Colonic mucosa (tissue), 4 donors: Measurements from ENCODE around the gene UNC79. TPM values are rescaled to one million over a fixed set of nuclear protein-coding genes. Genes with fewer than 3 reads are reported as not detected.

Source experiments
- DNase-seq: peaks from one replicate; pipeline ENCODE4 v3.0.0-alpha.2; 2020
- H3K27ac ChIP-seq: fragments of 200-600 bp; one replicate; pipeline ENCODE4 v1.8.0; 2021
- H3K27me3 ChIP-seq: fragments of 200-600 bp; one replicate; pipeline ENCODE4 v1.8.0; 2021
- H3K36me3 ChIP-seq: fragments of 200-600 bp; one replicate; pipeline ENCODE4 v1.8.0; 2021
- H3K4me1 ChIP-seq: fragments of 200-600 bp; one replicate; pipeline ENCODE4 v1.8.0; 2021; ENCODE audit warnings: mild to moderate bottlenecking
- H3K4me3 ChIP-seq: fragments of 200-600 bp; one replicate; pipeline ENCODE4 v1.8.0; 2021
- H3K9ac ChIP-seq, 2 donors: one replicate each; pipeline ENCODE4 v1.7.0; 2013; ENCODE audit warnings: control low read depth in 2 of 2, low read depth in 2 of 2, low read length in 2 of 2
- H3K9me3 ChIP-seq: fragments of 200-600 bp; one replicate; pipeline ENCODE4 v1.8.0; 2021
- intact Hi-C: fragments of 100-400 bp; cut with DNase I; formaldehyde crosslinking; loops from one replicate; pipeline ENCODE4 v1.14.1; 2022
- total RNA-seq, 2 donors: library from RNA; stranded (reverse); fragmentation: NEBNext Ultra II Directional in 1 of 2; extraction: Animal tissue kit (Norgen Biotek cat#: 25700) in 1 of 2; gene quantifications; one replicate each; pipeline ENCODE4 v1.2.1, GENCODE V29; 2021
- TF ChIP-seq, protein P1 (sequence below): fragments of 200-600 bp; IDR thresholded peaks from one replicate; pipeline ENCODE4 v1.8.0; 2022; ENCODE audit warnings: antibody characterized with exemption, mild to moderate bottlenecking
- donor health status: healthy.
- donor health status: DM: no; HTN: no; CAD: no.
- donor health status: DM: no; HTN: no; CAD: no.

Gene UNC79
- total RNA-seq, 2 donors from 2014 or later: 0.17 to 0.21 TPM

DNA sequence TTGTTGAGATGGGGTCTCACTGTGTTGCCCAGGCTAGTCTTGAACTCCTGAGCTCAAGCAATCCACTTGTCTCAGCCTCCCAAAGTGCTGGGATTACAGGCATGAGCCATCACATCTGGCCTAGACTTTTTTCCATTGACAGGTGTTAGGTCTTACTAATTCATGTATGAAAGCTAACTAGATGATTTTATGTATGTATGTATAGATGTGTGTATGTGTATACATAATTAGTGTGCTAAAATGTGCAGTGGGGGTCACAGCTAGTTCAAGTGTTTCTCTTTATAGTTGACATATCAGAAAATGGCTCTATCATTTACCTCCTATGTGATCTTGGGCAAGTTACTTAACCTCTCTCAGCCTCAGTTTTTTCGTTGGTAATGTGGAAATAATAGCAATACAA lies 23.5 kb downstream of the UNC79 start:
- Histone ChIP-seq H3K9me3 (no peaks in the 10 kb centered on the region), H3K27me3 (no peaks in the 10 kb centered on the region), H3K27ac (no peak overlapping the region), H3K4me1 (no peaks in the 10 kb centered on the region), H3K4me3 (no peak overlapping the region), H3K9ac (no peak overlapping the region), H3K36me3 (no peaks in the 10 kb centered on the region)
- intact Hi-C loops: no loop called here
- TF ChIP-seq, protein P1, sequence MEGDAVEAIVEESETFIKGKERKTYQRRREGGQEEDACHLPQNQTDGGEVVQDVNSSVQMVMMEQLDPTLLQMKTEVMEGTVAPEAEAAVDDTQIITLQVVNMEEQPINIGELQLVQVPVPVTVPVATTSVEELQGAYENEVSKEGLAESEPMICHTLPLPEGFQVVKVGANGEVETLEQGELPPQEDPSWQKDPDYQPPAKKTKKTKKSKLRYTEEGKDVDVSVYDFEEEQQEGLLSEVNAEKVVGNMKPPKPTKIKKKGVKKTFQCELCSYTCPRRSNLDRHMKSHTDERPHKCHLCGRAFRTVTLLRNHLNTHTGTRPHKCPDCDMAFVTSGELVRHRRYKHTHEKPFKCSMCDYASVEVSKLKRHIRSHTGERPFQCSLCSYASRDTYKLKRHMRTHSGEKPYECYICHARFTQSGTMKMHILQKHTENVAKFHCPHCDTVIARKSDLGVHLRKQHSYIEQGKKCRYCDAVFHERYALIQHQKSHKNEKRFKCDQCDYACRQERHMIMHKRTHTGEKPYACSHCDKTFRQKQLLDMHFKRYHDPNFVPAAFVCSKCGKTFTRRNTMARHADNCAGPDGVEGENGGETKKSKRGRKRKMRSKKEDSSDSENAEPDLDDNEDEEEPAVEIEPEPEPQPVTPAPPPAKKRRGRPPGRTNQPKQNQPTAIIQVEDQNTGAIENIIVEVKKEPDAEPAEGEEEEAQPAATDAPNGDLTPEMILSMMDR: no peak
- no peak for DNase-seq

DNA sequence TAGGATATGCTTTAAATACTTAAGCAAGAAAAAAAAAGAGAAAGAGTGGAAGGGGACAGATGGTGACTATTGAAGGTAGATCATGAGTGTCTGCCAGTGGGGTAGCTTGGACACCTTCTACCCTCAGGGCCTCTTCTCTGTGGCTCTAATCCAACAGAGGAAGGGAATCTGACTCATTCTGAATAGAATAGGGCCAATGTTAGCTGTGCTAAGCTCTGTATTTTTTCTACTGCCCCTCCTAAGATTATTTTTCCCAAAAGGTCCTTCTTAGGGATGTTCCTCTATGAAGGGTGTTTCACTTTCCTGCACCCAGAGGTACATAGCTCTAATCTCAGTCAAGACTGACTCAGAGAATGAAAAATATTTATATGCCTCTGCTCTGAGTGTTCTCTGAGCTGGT lies 25.6 kb downstream of the UNC79 start:
- no peaks in the 10 kb centered on the region for H3K27me3 ChIP-seq
- intact Hi-C loops: no loop called here
- H3K9me3 ChIP-seq: no peaks in the 10 kb centered on the region
- no peaks in the 10 kb centered on the region for H3K36me3 ChIP-seq
- no peak overlapping the region for H3K27ac ChIP-seq
- no peaks in the 10 kb centered on the region for H3K4me1 ChIP-seq
- TF ChIP-seq, protein P1: no peak
- H3K9ac ChIP-seq: no peak overlapping the region
- DNase-seq: no peak
- H3K4me3 ChIP-seq: no peak overlapping the region

DNA sequence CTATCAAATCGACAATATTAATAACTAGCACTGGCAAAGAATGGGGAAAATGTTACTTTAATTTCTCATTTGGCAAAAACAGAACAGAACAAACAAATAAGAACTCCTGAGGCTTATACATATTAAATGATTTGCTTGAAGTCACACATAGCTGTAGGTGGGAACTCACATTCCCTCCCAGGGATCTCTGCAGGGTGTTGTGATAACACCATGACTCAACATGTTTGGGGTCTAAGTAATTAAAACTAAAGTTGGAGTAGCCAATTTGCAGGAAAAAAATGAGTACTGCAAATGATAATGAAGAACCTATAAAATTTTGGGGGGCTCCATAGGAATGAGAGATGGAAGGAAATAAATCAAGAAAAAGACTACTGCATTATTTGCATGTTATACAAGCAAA lies 27.5 kb downstream of the UNC79 start:
- intact Hi-C loops: no loop called here
- H3K9me3 ChIP-seq: no peaks in the 10 kb centered on the region
- no peak for DNase-seq
- H3K27ac ChIP-seq: no peak overlapping the region
- no peak overlapping the region for H3K4me3 ChIP-seq
- no peaks in the 10 kb centered on the region for H3K36me3 ChIP-seq
- TF ChIP-seq, protein P1: no peak
- H3K9ac ChIP-seq: no peak overlapping the region
- H3K27me3 ChIP-seq: no peaks in the 10 kb centered on the region
- no peaks in the 10 kb centered on the region for H3K4me1 ChIP-seq

DNA sequence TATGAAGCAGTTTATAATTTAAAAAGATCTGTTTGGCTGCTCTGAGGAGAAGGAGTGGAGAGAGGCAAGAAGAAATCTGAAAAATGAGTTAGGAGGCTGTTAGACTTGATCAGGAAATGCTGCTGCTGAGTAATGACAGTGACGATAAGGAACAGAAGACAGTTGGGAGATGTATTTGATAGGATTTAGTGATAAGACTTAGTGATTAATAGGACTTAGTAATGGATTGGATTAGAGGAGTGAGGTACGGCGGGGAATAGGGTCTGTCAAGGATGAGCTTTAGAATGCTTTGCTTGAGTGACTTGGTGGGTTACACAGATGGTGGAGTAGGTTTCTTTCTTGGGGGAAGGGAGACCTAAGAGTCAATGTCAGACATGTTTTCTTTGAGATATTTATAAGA lies 31.7 kb downstream of the UNC79 start:
- DNase-seq: no peak
- intact Hi-C loops: no loop called here
- no peaks in the 10 kb centered on the region for H3K9me3 ChIP-seq
- H3K36me3 ChIP-seq: no peaks in the 10 kb centered on the region
- TF ChIP-seq, protein P1: no peak
- H3K4me3 ChIP-seq: no peak overlapping the region
- no peak overlapping the region for H3K9ac ChIP-seq
- no peaks in the 10 kb centered on the region for H3K4me1 ChIP-seq
- H3K27ac ChIP-seq: no peak overlapping the region
- no peaks in the 10 kb centered on the region for H3K27me3 ChIP-seq

DNA sequence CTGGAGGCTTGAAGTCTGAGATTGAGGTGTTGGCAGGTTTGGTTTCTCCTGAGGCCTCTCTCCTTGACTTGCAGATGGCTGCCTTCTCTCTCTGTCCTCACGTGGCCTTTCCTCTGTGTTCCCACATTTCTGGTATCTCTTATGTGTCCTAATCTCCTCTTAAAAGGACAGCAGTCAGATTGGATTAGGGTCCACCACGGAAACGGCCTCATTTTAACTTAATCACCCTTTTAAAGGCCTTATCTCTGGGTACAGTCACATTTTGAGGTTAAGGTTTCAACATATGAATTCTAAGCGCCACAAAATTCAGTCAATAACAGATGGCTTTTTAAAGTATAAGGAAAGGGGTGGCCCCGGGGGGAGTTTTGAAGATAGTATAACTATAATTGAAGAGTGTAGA lies 33.5 kb downstream of the UNC79 start:
- intact Hi-C loops: no loop called here
- Histone ChIP-seq H3K9ac (no peak overlapping the region), H3K27ac (no peak overlapping the region), H3K9me3 (no peaks in the 10 kb centered on the region), H3K27me3 (no peaks in the 10 kb centered on the region), H3K4me3 (no peak overlapping the region), H3K4me1 (no peaks in the 10 kb centered on the region), H3K36me3 (no peaks in the 10 kb centered on the region)
- no peak for DNase-seq
- TF ChIP-seq, protein P1: no peak

DNA sequence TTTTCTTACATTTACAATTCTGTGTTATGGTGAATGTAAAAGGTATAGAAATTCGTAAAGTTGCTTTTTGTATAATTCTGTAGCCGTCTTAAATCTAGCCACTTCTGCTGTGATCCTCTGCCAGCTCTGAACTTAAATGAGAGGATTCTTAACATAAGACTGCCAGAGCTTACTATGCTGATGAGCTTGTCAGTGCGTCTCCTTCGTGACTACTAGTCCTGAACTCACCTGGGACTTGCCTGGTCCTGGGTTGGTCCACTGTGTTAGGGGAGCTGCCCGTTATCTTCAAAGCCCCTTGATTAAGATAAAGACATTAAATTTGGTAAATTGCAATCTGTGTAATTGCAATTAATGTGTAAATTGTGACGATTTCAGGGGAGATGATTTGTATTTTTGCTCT lies 44.7 kb downstream of the UNC79 start:
- TF ChIP-seq, protein P1: no peak
- no peak for DNase-seq
- Histone ChIP-seq H3K27me3 (no peaks in the 10 kb centered on the region), H3K9me3 (no peaks in the 10 kb centered on the region), H3K4me3 (no peak overlapping the region), H3K4me1 (no peaks in the 10 kb centered on the region), H3K9ac (no peak overlapping the region), H3K27ac (no peak overlapping the region), H3K36me3 (no peaks in the 10 kb centered on the region)
- intact Hi-C loops: no loop called here
